ENCODE measurements around the gene IFITM2. TPM values are rescaled to one million over a fixed set of nuclear protein-coding genes. Genes with fewer than 3 reads are reported as not detected.
A peak's percentile ranks its signal among the peaks of the same experiment; 100 is the strongest.

The IFITM2 gene
- total RNA-seq, 1 experiment from 2014 or later = 421 TPM

DNA sequence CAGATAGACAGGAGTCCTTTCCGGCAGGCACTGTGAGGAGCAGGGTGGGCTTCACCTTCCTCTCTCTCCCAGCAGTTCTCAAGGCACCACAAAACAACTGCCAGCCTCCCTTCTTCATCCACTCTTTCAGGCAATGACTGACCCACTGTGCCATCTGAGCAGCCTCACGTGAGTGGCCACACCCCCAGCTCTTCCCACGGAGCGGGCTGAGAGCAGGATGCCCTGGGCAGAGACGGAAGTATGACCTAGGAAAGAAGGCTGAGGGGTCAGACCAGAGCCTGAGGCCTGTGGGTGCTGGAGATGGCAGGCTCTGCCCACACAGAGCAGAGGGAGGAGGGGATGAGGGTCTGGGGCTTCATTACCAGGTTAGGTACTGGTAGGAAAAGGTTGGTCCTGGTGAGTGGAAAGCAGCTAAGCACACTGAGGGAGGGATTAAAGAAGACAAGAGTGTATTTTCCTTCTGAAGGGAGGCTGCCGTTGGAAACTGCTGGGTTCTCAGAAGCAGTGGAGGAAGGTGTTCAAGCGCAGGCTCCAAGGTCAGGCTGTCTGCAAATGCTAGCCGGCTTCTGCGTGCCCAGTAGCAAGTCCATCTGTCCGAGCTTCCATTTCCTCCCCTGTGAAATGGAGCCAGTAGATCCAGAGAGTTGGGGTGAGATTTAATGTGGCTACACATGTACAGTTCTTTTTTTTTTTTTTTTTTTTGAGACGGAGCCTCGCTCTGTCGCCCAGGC, 24.8 kb upstream of the IFITM2 start:
- no CpG with 5 or more reads among the region's 13 CpGs for WGBS (ENCODE audit: extremely low coverage, insufficient read length, low lambda C conversion rate)
- Histone ChIP-seq H2BK15ac (ENCODE audit: low read depth, low read length) (no peak overlapping the region), H2AK5ac (ENCODE audit: insufficient read length, low read length) (no peak overlapping the region), H3K9me3 (ENCODE audit: control insufficient read depth, low read depth, low read length) (no peaks in the 10 kb centered on the region), H3K79me1 (ENCODE audit: insufficient read depth, low read depth, low read length, poor library complexity, severe bottlenecking) (no peaks in the 10 kb centered on the region), H3K79me2 (ENCODE audit: insufficient read depth, low read length) (no peaks in the 10 kb centered on the region), H2BK5ac (ENCODE audit: insufficient read length, low read length) (no peak overlapping the region), H2AFZ (ENCODE audit: low read length) (no peak overlapping the region), H3K4me1 (ENCODE audit: insufficient read depth, low read length) (no peaks in the 10 kb centered on the region), H3K4ac (ENCODE audit: low read depth, low read length) (no peak overlapping the region), H2BK12ac (ENCODE audit: insufficient read length, low read depth, low read length) (no peak overlapping the region), H4K8ac (replicated peaks; ENCODE audit: insufficient read length, low read depth, low read length) (no peak overlapping the region), H2BK20ac (ENCODE audit: low read depth, low read length, poor library complexity, severe bottlenecking) (no peak overlapping the region), H3K23ac (ENCODE audit: insufficient read length, low read depth, low read length) (no peak overlapping the region), H3K9ac (ENCODE audit: extremely low read depth, insufficient read length, low read length) (no peak overlapping the region), H3K27ac (ENCODE audit: insufficient read length, low read depth, low read length) (no peak overlapping the region), H3T11ph (ENCODE audit: low read length) (no peak overlapping the region), H4K20me1 (ENCODE audit: control insufficient read depth, insufficient read depth, insufficient read length) (no peaks in the 10 kb centered on the region), H2BK120ac (ENCODE audit: low read depth, low read length, poor library complexity, severe bottlenecking) (no peak overlapping the region), H3K14ac (ENCODE audit: insufficient read depth, low read length) (no peak overlapping the region), H4K91ac (ENCODE audit: insufficient read length, low read depth, low read length) (no peak overlapping the region), H3K23me2 (ENCODE audit: insufficient read length, low read depth, low read length, poor library complexity, severe bottlenecking) (no peaks in the 10 kb centered on the region), H3K56ac (ENCODE audit: insufficient read length, low read depth, low read length) (no peak overlapping the region), H3K4me2 (ENCODE audit: insufficient read depth, insufficient read length, low read length) (no peak overlapping the region), H3K27me3 (ENCODE audit: insufficient read depth, low read length) (peaks cover 2% of the 10 kb centered on the region; the same call in 1 of the 2 replicates), H3K18ac (ENCODE audit: insufficient read length, low read depth, low read length) (no peak overlapping the region), H4K5ac (ENCODE audit: insufficient read length, low read depth, low read length) (no peak overlapping the region)
- no peak for DNase-seq
- Mint-ChIP-seq H3K9me3 (peaks cover 0 to 2% of the 10 kb centered on the region in 2 experiments; a peak in 1 of 5 replicates), H3K27ac (peak overlapping the region; percentile 25 to 61 (median 32); a peak in 4 of 7 replicates), H3K36me3 (ENCODE audit: insufficient read depth in 1 of 3, low read depth in 3 of 3) (no peaks in the 10 kb centered on the region; a peak in 2 of 7 replicates), H3K4me3 (no peak overlapping the region; a peak in 1 of 5 replicates), H3K27me3 (ENCODE audit: low read depth) (peaks cover 7% of the 10 kb centered on the region), H3K4me1 (peaks cover 25 to 32% of the 10 kb centered on the region in 2 experiments)
- TF ChIP-seq, protein P1, sequence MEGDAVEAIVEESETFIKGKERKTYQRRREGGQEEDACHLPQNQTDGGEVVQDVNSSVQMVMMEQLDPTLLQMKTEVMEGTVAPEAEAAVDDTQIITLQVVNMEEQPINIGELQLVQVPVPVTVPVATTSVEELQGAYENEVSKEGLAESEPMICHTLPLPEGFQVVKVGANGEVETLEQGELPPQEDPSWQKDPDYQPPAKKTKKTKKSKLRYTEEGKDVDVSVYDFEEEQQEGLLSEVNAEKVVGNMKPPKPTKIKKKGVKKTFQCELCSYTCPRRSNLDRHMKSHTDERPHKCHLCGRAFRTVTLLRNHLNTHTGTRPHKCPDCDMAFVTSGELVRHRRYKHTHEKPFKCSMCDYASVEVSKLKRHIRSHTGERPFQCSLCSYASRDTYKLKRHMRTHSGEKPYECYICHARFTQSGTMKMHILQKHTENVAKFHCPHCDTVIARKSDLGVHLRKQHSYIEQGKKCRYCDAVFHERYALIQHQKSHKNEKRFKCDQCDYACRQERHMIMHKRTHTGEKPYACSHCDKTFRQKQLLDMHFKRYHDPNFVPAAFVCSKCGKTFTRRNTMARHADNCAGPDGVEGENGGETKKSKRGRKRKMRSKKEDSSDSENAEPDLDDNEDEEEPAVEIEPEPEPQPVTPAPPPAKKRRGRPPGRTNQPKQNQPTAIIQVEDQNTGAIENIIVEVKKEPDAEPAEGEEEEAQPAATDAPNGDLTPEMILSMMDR (conservative IDR thresholded peaks at IDR 0.05) = no peak
